Glutamatergic neuron (in vitro differentiated cells): ENCODE results near the gene NUP35. TPM values are rescaled to one million over a fixed set of nuclear protein-coding genes. Genes with fewer than 3 reads are reported as not detected.
"Not testable (repeated sequence)": the region's sequence is repeated elsewhere in the genome, so short reads cannot be mapped to it uniquely, and the experiment has no call there.

Source experiments
- DNase-seq: peaks from one replicate; pipeline ENCODE4 v3.0.0; 2022
- H3K27ac Mint-ChIP-seq: one replicate; pipeline ENCODE4 v1.8.0; 2020; ENCODE audit warnings: mild to moderate bottlenecking, mixed read lengths, inconsistent platforms; ENCODE audit not compliant: unreplicated experiment
- H3K27me3 Mint-ChIP-seq: one replicate; pipeline ENCODE4 v1.8.0; 2020; ENCODE audit warnings: mild to moderate bottlenecking, moderate library complexity, mixed read lengths, inconsistent platforms; ENCODE audit not compliant: unreplicated experiment
- H3K36me3 Mint-ChIP-seq: one replicate; pipeline ENCODE4 v1.8.0; 2020; ENCODE audit warnings: mild to moderate bottlenecking, mixed read lengths, inconsistent platforms; ENCODE audit not compliant: unreplicated experiment
- H3K4me1 Mint-ChIP-seq: one replicate; pipeline ENCODE4 v1.8.0; 2020; ENCODE audit warnings: mild to moderate bottlenecking, low read depth, mixed read lengths, inconsistent platforms; ENCODE audit not compliant: unreplicated experiment
- H3K4me3 Mint-ChIP-seq: one replicate; pipeline ENCODE4 v1.8.0; 2020; ENCODE audit warnings: mild to moderate bottlenecking, mixed read lengths, inconsistent platforms; ENCODE audit not compliant: unreplicated experiment
- H3K9me3 Mint-ChIP-seq: one replicate; pipeline ENCODE4 v1.8.0; 2020; ENCODE audit warnings: mild to moderate bottlenecking, moderate library complexity, mixed read lengths, inconsistent platforms; ENCODE audit not compliant: unreplicated experiment
- total RNA-seq: library from RNA; stranded (reverse); fragmentation: NEBNext Ultra II Directional; extraction: Animal tissue kit (Norgen Biotek cat#: 25700); gene quantifications from one replicate; pipeline ENCODE4 v1.2.1, GENCODE V29; 2021; ENCODE audit not compliant: unreplicated experiment
- TF ChIP-seq, protein P1 (sequence below): fragments of 200-600 bp; sonication (generic); IDR thresholded peaks from one replicate; pipeline ENCODE4 v1.5.0; 2021; ENCODE audit not compliant: partially characterized antibody, unreplicated experiment

NUP35 gene
- total RNA-seq, 1 donor from 2014 or later, result 8.6 TPM

DNA sequence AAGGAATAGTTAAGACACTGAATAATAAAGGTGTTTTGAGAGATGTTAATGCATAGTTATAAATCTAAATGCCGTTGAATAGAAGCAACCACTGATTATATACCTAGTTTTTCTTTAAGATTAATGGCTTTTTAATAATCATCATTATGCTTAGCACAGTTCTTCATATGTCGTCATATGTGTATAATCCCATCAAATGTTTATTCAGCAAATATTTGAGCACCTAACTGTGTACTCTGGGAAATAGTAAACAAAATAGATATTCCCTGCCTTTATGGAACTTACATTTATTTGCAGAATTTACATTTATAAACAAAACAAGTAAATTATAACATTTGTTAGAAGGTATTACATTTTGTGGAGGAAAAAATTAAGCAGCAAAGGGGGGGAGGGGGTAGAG lies 9.8 kb downstream of the NUP35 start:
- Mint-ChIP-seq H3K4me3 (no peak overlapping the region), H3K9me3 (no peaks in the 10 kb centered on the region), H3K4me1 (no peaks in the 10 kb centered on the region), H3K27me3 (no peaks in the 10 kb centered on the region), H3K36me3 (no peaks in the 10 kb centered on the region), H3K27ac (no peak overlapping the region)
- TF ChIP-seq, protein P1, sequence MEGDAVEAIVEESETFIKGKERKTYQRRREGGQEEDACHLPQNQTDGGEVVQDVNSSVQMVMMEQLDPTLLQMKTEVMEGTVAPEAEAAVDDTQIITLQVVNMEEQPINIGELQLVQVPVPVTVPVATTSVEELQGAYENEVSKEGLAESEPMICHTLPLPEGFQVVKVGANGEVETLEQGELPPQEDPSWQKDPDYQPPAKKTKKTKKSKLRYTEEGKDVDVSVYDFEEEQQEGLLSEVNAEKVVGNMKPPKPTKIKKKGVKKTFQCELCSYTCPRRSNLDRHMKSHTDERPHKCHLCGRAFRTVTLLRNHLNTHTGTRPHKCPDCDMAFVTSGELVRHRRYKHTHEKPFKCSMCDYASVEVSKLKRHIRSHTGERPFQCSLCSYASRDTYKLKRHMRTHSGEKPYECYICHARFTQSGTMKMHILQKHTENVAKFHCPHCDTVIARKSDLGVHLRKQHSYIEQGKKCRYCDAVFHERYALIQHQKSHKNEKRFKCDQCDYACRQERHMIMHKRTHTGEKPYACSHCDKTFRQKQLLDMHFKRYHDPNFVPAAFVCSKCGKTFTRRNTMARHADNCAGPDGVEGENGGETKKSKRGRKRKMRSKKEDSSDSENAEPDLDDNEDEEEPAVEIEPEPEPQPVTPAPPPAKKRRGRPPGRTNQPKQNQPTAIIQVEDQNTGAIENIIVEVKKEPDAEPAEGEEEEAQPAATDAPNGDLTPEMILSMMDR, result no peak
- no peak for DNase-seq

DNA sequence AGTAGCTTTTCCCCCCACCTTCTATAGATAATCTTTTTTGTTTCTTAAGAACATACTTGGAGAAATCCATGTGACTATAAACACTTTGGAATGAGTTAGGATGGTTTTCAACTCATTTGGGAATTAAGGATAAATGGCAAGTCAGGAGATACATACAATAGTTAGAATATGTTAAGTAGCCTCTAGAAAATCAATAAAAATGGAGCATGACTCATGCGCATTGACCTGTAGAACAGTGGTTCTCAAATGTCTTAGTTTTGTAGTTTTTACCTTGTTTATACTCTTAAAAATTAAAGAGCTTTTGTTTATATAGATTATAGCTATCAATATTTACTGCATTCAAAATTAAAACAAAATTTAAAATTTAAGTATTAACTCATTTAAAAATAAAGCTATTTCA lies 24.7 kb downstream of the NUP35 start:
- DNase-seq, result no peak
- Mint-ChIP-seq H3K9me3 (no peaks in the 10 kb centered on the region), H3K27ac (no peak overlapping the region), H3K4me3 (no peak overlapping the region), H3K36me3 (peaks cover 11% of the 10 kb centered on the region), H3K27me3 (no peaks in the 10 kb centered on the region), H3K4me1 (peaks cover 2% of the 10 kb centered on the region)
- TF ChIP-seq, protein P1, result no peak

DNA sequence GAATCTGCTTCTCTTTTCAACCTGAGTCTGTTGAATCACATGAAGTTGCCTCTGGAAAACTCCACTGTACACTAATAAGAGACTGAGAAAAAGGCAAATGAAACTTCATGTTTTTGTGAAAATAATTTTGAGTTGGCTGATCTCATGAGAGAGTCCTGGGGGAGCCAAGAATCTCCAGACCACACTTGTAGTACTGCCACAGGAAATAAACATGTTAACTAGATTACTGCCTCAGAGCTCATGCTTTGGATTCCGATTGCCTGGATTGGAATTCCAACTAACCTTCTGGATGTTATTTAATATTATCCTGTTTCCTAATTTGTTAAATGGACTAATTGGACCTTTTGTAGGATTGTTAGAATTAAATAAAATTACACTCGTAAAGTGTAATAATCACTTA lies 25.2 kb downstream of the NUP35 start:
- Mint-ChIP-seq H3K36me3 (peaks cover 16% of the 10 kb centered on the region), H3K27ac (no peak overlapping the region), H3K9me3 (peaks cover 2% of the 10 kb centered on the region), H3K4me1 (peaks cover 2% of the 10 kb centered on the region), H3K4me3 (no peak overlapping the region), H3K27me3 (no peaks in the 10 kb centered on the region)
- TF ChIP-seq, protein P1, result no peak
- DNase-seq, result no peak

DNA sequence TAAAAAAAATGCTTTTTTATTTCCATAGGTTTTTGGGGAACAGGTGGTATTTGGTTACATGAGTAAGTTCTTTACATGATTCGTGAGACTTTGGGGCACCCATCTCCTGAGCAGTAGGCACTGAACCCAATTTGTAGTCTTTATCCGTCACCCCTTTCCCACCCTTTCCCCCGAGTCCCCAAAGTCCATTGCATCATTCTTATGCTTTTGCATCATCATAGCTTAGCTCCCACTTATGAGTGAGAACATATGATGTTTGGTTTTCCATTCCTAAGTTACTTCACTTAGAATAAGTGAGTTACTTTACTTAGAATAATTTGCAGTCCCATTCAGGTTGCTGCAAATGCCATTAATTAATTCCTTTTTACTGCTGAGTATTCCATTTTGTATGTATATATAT lies 28.0 kb downstream of the NUP35 start:
- not testable (repeated sequence) for H3K27me3 Mint-ChIP-seq, H3K27ac Mint-ChIP-seq, DNase-seq, H3K4me1 Mint-ChIP-seq, H3K9me3 Mint-ChIP-seq, H3K4me3 Mint-ChIP-seq
- peaks cover 19% of the 10 kb centered on the region for H3K36me3 Mint-ChIP-seq

DNA sequence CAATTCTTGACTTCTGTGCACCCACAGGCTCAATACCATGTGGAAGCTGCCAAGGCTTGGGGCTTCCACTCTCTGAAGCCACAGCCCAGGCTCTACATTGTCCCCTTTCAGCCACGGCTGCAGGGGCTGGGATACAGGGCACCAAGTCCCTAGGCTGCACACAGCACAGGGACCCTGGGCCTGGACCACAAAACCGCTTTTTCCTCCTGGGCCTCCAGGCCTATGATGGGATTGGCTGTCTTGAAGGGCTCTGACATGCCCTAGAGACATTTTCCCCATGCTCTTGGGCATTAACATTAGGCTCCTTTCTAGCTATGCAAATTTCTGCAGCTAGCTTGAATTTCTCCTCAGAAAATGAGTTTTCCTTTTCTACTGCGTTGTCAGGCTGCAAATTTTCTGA lies 29.7 kb downstream of the NUP35 start:
- Mint-ChIP-seq H3K36me3 (peaks cover 19% of the 10 kb centered on the region), H3K9me3 (peaks cover 2% of the 10 kb centered on the region), H3K4me3 (no peak overlapping the region), H3K27ac (no peak overlapping the region), H3K27me3 (no peaks in the 10 kb centered on the region), H3K4me1 (peaks cover 2% of the 10 kb centered on the region)
- DNase-seq, result no peak
- TF ChIP-seq, protein P1, result no peak

DNA sequence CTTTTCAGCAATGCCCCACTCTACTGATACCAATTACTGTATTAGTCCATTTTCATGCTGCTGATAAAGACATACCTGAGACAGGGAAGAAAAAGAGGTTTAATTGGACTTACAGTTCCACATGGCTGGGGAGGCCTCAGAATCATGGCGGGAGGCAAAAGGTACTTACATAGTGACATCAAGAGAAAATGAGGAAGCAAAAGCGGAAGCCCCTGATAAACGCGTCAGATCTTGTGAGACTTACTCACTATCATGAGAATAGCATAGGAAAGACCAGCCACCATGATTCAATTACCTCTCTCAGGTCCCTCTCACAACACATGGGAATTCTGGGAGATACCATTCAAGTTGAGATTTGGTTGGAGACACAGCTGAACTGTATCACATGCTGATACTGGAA lies 30.5 kb downstream of the NUP35 start:
- not testable (repeated sequence) for DNase-seq, H3K27ac Mint-ChIP-seq, H3K4me3 Mint-ChIP-seq, H3K4me1 Mint-ChIP-seq, H3K27me3 Mint-ChIP-seq, H3K9me3 Mint-ChIP-seq
- peaks cover 19% of the 10 kb centered on the region for H3K36me3 Mint-ChIP-seq
